IMR-90 (cell line): Measurements from ENCODE around the gene ATRN. TPM values are rescaled to one million over a fixed set of nuclear protein-coding genes. Genes with fewer than 3 reads are reported as not detected.

Experiments used
- ATAC-seq: fragments of 200-7000 bp; cut with Tn5 transposase; 2 replicates; pipeline ENCODE4 v1.9.1; 2020; ENCODE audit warnings: low read depth, mild to moderate bottlenecking, moderate library complexity
- BruUV-seq: library from RNA; stranded (reverse); fragments of 400-500 nt; replicated peaks from 2 replicates; lab custom pipeline; 2021; lab: Mats Ljungman, UMichigan
- CTCF ChIA-PET: fragments of 300-600 bp; formaldehyde crosslinking; extraction: SDS; loops from one replicate; lab custom pipeline; 2021; ENCODE audit warnings: antibody characterized with exemption; lab: Yijun Ruan, JAX
- POLR2A ChIA-PET: fragments of 300-600 bp; sonication (Branson Sonifier 250); formaldehyde crosslinking; loops from one replicate; lab custom pipeline; 2022; ENCODE audit warnings: antibody characterized with exemption; ENCODE audit not compliant: unreplicated experiment; lab: Charles Lee
- DNase-seq: peaks from one replicate; pipeline ENCODE4 v3.0.0; 2013
- H2AFZ ChIP-seq: replicated peaks from 2 replicates; pipeline ENCODE3; 2013; ENCODE audit warnings: low read length, mild to moderate bottlenecking; ENCODE audit not compliant: poor library complexity
- H2AK5ac ChIP-seq: 2 replicates; pipeline ENCODE4 v1.6.1; 2013; ENCODE audit warnings: low read depth, low read length, inconsistent platforms
- H2AK9ac ChIP-seq: replicated peaks from 2 replicates; pipeline ENCODE3; 2013; ENCODE audit warnings: mild to moderate bottlenecking, low read depth, low read length, moderate library complexity; ENCODE audit not compliant: poor library complexity
- H2BK120ac ChIP-seq: 2 replicates; pipeline ENCODE4 v1.6.1; 2013; ENCODE audit warnings: low read depth, low read length, inconsistent platforms
- H2BK15ac ChIP-seq: 3 replicates; pipeline ENCODE4 v1.6.1; 2013; ENCODE audit warnings: low read depth, low read length, inconsistent platforms
- H2BK20ac ChIP-seq: 2 replicates; pipeline ENCODE4 v1.6.1; 2013; ENCODE audit warnings: low read depth, mild to moderate bottlenecking, inconsistent platforms, low read length, moderate library complexity
- H2BK5ac ChIP-seq: 2 replicates; pipeline ENCODE4 v1.6.1; 2013; ENCODE audit warnings: mild to moderate bottlenecking, low read depth, low read length, inconsistent platforms; ENCODE audit not compliant: poor library complexity, severe bottlenecking
- H3K14ac ChIP-seq: replicated peaks from 2 replicates; pipeline ENCODE4 v1.6.1; 2013; ENCODE audit warnings: low read depth, low read length, inconsistent platforms
- H3K18ac ChIP-seq: 2 replicates; pipeline ENCODE4 v1.6.1; 2013; ENCODE audit warnings: low read depth, low read length, control low read depth
- H3K23ac ChIP-seq: 2 replicates; pipeline ENCODE4 v1.6.1; 2013; ENCODE audit warnings: low read depth, low read length, inconsistent platforms
- H3K27ac ChIP-seq: 2 replicates; pipeline ENCODE4 v1.5.1; 2013; ENCODE audit warnings: mild to moderate bottlenecking, control low read depth, low read length; ENCODE audit not compliant: insufficient read depth
- H3K27me3 ChIP-seq: 2 replicates; pipeline ENCODE4 v1.6.1; 2013; ENCODE audit warnings: low read length; ENCODE audit not compliant: control insufficient read depth, insufficient read depth
- H3K36me3 ChIP-seq: 2 replicates; pipeline ENCODE4 v1.6.1; 2013; ENCODE audit warnings: low read length, mixed read lengths; ENCODE audit not compliant: control insufficient read depth, insufficient read depth
- H3K4ac ChIP-seq: 2 replicates; pipeline ENCODE4 v1.6.1; 2013; ENCODE audit warnings: low read depth, low read length, inconsistent platforms
- H3K4me1 ChIP-seq: 2 replicates; pipeline ENCODE4 v1.6.1; 2013; ENCODE audit warnings: low read length, mixed read lengths; ENCODE audit not compliant: control insufficient read depth, insufficient read depth
- H3K4me2 ChIP-seq: 2 replicates; pipeline ENCODE4 v1.6.1; 2013; ENCODE audit warnings: low read depth, mild to moderate bottlenecking, control low read depth, low read length, moderate library complexity
- H3K4me3 ChIP-seq: 2 replicates; pipeline ENCODE4 v1.5.1; 2013; ENCODE audit warnings: low read depth, mild to moderate bottlenecking, control low read depth, low read length, moderate library complexity; ENCODE audit not compliant: insufficient read depth
- H3K56ac ChIP-seq: 2 replicates; pipeline ENCODE4 v1.6.1; 2013; ENCODE audit warnings: low read length, inconsistent platforms; ENCODE audit not compliant: insufficient read depth; ENCODE audit errors: extremely low read depth
- H3K79me1 ChIP-seq, 2 experiments: 2 replicates each; pipeline ENCODE4 v1.6.1; 2013; ENCODE audit warnings: low read length in 2 of 2, inconsistent platforms in 1 of 2, low read depth in 1 of 2
- H3K9ac ChIP-seq: 2 replicates; pipeline ENCODE4 v1.6.1; 2013; ENCODE audit warnings: low read depth, low read length, control low read depth
- H3K9me1 ChIP-seq: 2 replicates; pipeline ENCODE4 v1.6.1; 2013; ENCODE audit warnings: low read length, inconsistent platforms; ENCODE audit not compliant: insufficient read depth
- H3K9me3 ChIP-seq: 2 replicates; pipeline ENCODE4 v1.6.1; 2013; ENCODE audit warnings: low read length; ENCODE audit not compliant: control insufficient read depth, insufficient read depth
- H4K20me1 ChIP-seq: 2 replicates; pipeline ENCODE4 v1.6.1; 2013; ENCODE audit warnings: low read length, inconsistent platforms; ENCODE audit not compliant: insufficient read depth
- H4K5ac ChIP-seq: 2 replicates; pipeline ENCODE4 v1.6.1; 2013; ENCODE audit warnings: mild to moderate bottlenecking, low read depth, low read length, control low read depth
- H4K8ac ChIP-seq, 2 experiments: 2 replicates each; pipeline ENCODE4 v1.6.1; 2013; ENCODE audit warnings: low read depth in 2 of 2, low read length in 2 of 2, control low read depth in 1 of 2, inconsistent platforms in 1 of 2
- H4K91ac ChIP-seq: 2 replicates; pipeline ENCODE4 v1.6.1; 2013; ENCODE audit warnings: low read depth, low read length, inconsistent platforms; ENCODE audit not compliant: insufficient read depth
- BHLHE40 ChIP-seq: fragments of 150-350 bp; IDR thresholded peaks from 2 replicates; pipeline ENCODE4 v1.6.1; 2016; ENCODE audit warnings: mild to moderate bottlenecking, low read depth, low read length
- CEBPB ChIP-seq: IDR thresholded peaks from 2 replicates; pipeline ENCODE4 v1.6.1; 2012; ENCODE audit warnings: low read depth, low read length, improper control_type of control experiment
- CHD1 ChIP-seq: IDR thresholded peaks from 2 replicates; pipeline ENCODE4 v1.6.1; 2012; ENCODE audit warnings: low read depth, low read length, improper control_type of control experiment
- MXI1 ChIP-seq: IDR thresholded peaks from 2 replicates; pipeline ENCODE4 v1.6.1; 2012; ENCODE audit warnings: low read depth, mild to moderate bottlenecking, low read length, moderate library complexity, borderline replicate concordance
- WGBS, 2 experiments: methylation state at CpG; one replicate each; pipeline versions ENCODE4 v1.1.5 to v1.1.7; 2013; ENCODE audit warnings: missing lambda C conversion rate in 2 of 2; ENCODE audit not compliant: insufficient read length in 1 of 2; ENCODE audit errors: extremely low coverage in 2 of 2; 5-methylcytosine and 5-hydroxymethylcytosine counted together
- dilution Hi-C: fragments of 300-500 bp; cut with HindIII; formaldehyde crosslinking; loops from one replicate; pipeline ENCODE4 v1.14.3; 2018; ENCODE audit warnings: low sequenced_read_pairs; ENCODE audit not compliant: unreplicated experiment
- in situ Hi-C: fragments of 300-500 bp; cut with MboI; formaldehyde crosslinking; loops from 3 replicates; pipeline ENCODE4 v1.14.3; 2019; ENCODE audit warnings: low sequenced_read_pairs, inconsistent platforms, mixed read lengths
- intact Hi-C: fragments of 100-400 bp; cut with micrococcal nuclease; formaldehyde crosslinking; loops from 2 replicates; pipeline ENCODE4 v1.10.0; 2022
- polyA plus RNA-seq, 3 experiments: library from polyadenylated mRNA; depleted of rRNA; stranded (reverse); fragments of >200 nt; gene quantifications; 2 replicates each; pipeline ENCODE4 v1.2.3, GENCODE V29; 2012; ENCODE audit warnings: low replicate concordance in 1 of 3
- total RNA-seq: library from RNA; depleted of rRNA; stranded (reverse); fragments of >200 nt; gene quantifications from 2 replicates; pipeline ENCODE4 v1.2.3, GENCODE V29; 2012

ATRN gene
- total and polyA plus RNA-seq, 2 of the 4 experiments (the other 2 are of a cell fraction), result 32.3 to 46.2 TPM

DNA sequence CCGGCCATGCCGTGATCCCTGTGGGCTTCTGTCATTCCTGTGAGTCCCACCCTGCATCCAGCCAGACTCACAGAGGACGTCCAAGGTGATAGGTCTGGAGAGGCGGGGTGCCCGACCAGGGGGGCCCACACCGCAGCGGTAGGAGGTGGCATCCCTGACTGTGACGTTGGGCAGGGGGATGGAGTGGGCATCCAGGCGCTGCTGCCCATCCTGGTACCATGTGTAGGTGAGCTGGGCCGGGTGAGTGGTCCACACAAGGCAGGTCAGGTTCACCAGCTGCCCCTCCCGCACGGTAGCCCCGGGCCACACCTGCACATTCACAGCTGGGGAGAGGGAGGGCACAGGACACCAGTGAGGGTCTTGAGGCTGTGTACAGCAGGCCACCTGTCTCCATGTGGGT lies 222.6 kb downstream of the ATRN start:
- DNase-seq (no peak), ATAC-seq (no peak)
- no peak overlapping the region for H4K5ac ChIP-seq
- no peaks in the 10 kb centered on the region for H3K79me1 ChIP-seq
- no peaks in the 10 kb centered on the region for H3K9me1 ChIP-seq
- no peak overlapping the region for H4K91ac ChIP-seq
- H2BK120ac ChIP-seq, result no peak overlapping the region
- H3K4me3 ChIP-seq, result no peak overlapping the region
- H2BK5ac ChIP-seq, result no peak overlapping the region
- no peak overlapping the region for H3K4ac ChIP-seq
- H2AK5ac ChIP-seq, result no peak overlapping the region
- no peak overlapping the region for H3K14ac ChIP-seq
- no peak overlapping the region for H2BK20ac ChIP-seq
- H2BK15ac ChIP-seq, result no peak overlapping the region
- no peak overlapping the region for H3K23ac ChIP-seq
- H3K27me3 ChIP-seq, result peaks cover 19% of the 10 kb centered on the region; the same call in 1 of the 2 replicates
- H3K9ac ChIP-seq, result no peak overlapping the region
- peaks cover 4% of the 10 kb centered on the region; the same call in 1 of the 2 replicates for H3K9me3 ChIP-seq
- dilution Hi-C loops, result no loop called here
- no peak overlapping the region for H3K4me2 ChIP-seq
- 78% methylated on average over 5 of the region's 13 CpGs; no CpG with 5 or more reads in 1 of the 2 experiments for WGBS, 2 experiments
- ChIA-PET CTCF (no interaction called here), POLR2A (no interaction called here)
- H3K56ac ChIP-seq, result no peak overlapping the region
- no peak overlapping the region for H2AFZ ChIP-seq
- no peak overlapping the region for H3K27ac ChIP-seq
- intact Hi-C loops, result no loop called here
- TF ChIP-seq CHD1, result no peak
- TF ChIP-seq MXI1, result no peak
- TF ChIP-seq CEBPB, result no peak
- TF ChIP-seq BHLHE40, result no peak
- no peaks in the 10 kb centered on the region for H3K4me1 ChIP-seq
- BruUV-seq, result no TSS peak
- in situ Hi-C loops, result no loop called here
- no peaks in the 10 kb centered on the region for H3K36me3 ChIP-seq
- H3K18ac ChIP-seq, result no peak overlapping the region
- H2AK9ac ChIP-seq, result peak overlapping the region; percentile 16
- no peak overlapping the region for H4K8ac ChIP-seq
- no peaks in the 10 kb centered on the region for H4K20me1 ChIP-seq
